OCI-LY3 (cell line): ENCODE measurements around the gene USH2A.

Source experiments
- CTCF ChIP-seq: fragments of 200-600, 300-600 bp; sonication (generic); IDR thresholded peaks from 2 replicates; pipeline ENCODE4 v1.5.1; 2014; ENCODE audit warnings: antibody characterized with exemption, low read length, low read depth
- EZH2phosphoT487 ChIP-seq: fragments of 200-600 bp; shearing (Covaris generic); IDR thresholded peaks from 2 replicates; pipeline ENCODE4 v1.6.1; 2018; ENCODE audit warnings: antibody characterized with exemption, mixed run types, low read depth

GRCh38 chr1:215932558-215932957, 490.7 kb downstream of the USH2A start:
- TF ChIP-seq CTCF (no peak), EZH2phosphoT487 (no peak)
